ENCODE results near the gene ZPBP2. TPM values are rescaled to one million over a fixed set of nuclear protein-coding genes. Genes with fewer than 3 reads are reported as not detected.

ZPBP2 gene
- total and polyA plus RNA-seq, 9 of the 15 experiments (the other 6 are each of a cell fraction or from before 2014, with no cell fraction given): not detected

GRCh38 chr17:39894681-39895376, 26.8 kb downstream of the ZPBP2 start (continued):
- TF ChIP-seq STAT6 (CRISPR knock-in tag; IDR thresholded peaks at IDR 0.05): no peak
- no peak for TF ChIP-seq EGR1 (conservative IDR thresholded peaks at IDR 0.05)
- TF ChIP-seq XRCC4 (IDR thresholded peaks at IDR 0.05; ENCODE audit: extremely low read depth, insufficient read depth, insufficient read length): no peak
- TF ChIP-seq ZC3H4 (CRISPR knock-in tag; IDR thresholded peaks at IDR 0.05; ENCODE audit: borderline replicate concordance): no peak
- no peak for TF ChIP-seq SNAPC5 (CRISPR knock-in tag; IDR thresholded peaks at IDR 0.05)
- TF ChIP-seq POLR3A (IDR thresholded peaks at IDR 0.05; ENCODE audit: borderline replicate concordance, extremely low read depth, insufficient read depth, insufficient read length): no peak
- no peak for TF ChIP-seq CEBPG (CRISPR knock-in tag; IDR thresholded peaks at IDR 0.05)
- no peak for TF ChIP-seq CEBPG (tag; conservative IDR thresholded peaks at IDR 0.05 in 1 of 2, IDR thresholded peaks at IDR 0.05 in 1 of 2)
- TF ChIP-seq ZNF124 (CRISPR knock-in tag; IDR thresholded peaks at IDR 0.05): no peak
- TF ChIP-seq FOXM1 (IDR thresholded peaks at IDR 0.05; ENCODE audit: low read depth): no peak
- no peak for TF ChIP-seq FOXM1 (CRISPR knock-in tag; IDR thresholded peaks at IDR 0.05; ENCODE audit: low read depth)
- no peak for TF ChIP-seq RCOR1 (IDR thresholded peaks at IDR 0.05; ENCODE audit: borderline replicate concordance in 1 of 2, low read depth in 2 of 2, low read length in 2 of 2)

Data from K562 (cell line).